Astrocyte of the hippocampus (primary cell): ENCODE data around the gene GIT2.
"Not testable (repeated sequence)": the region's sequence is repeated elsewhere in the genome, so short reads cannot be mapped to it uniquely, and the experiment has no call there.

Experiments used
- DNase-seq: peaks from one replicate; pipeline ENCODE4 v3.0.0; 2011; ENCODE audit warnings: low read depth, low spot score

GIT2 gene

DNA sequence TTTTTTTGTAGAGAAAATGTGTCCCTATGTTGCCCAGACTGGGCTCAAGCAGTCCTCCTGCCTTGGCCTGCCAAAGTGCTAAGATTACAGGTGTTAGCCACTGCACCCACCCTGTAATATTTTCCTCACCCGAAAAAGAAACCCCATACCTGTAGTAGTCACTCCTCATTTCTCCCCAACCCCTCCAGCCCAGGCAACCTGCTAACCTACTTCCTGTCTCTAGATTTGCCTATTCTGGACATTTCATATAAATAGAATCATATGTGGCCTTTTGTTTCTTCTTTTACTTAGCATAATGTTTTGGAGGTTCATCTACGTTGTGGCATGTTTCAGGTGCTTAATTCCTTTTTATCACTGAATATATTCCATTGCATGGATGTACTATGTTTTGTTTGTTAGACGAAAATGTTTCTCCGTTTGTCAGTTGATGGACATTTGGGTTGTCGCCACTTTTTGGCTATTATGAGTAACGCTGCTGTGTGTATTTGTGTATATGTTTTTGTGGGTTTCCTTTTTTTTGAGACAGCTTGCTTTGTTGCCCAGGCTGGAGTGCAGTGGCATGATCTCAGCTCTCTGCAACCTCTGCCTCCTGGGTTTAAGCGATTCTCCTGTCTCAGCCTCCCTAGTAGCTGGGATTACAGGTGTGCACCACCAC, 9.3 kb upstream of the GIT2 start:
- no peak for DNase-seq

DNA sequence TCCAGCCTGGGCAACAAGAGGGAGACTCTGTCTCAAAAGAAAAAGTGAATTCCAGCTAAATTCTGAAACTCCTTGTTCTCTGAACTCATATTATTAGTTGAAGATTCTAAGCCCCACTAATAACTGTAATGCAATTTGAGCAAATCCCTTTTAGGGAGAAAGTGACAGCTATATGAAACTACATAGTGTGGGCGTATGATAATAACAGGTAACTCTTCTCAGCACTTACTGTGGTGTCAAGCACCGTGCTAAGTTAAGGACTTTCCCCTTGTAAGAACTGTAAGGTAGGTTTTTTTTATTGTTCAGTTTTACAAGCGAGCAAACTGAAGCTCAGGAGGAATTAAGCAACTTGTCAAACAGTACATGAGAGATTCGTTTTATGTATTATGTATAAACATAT, 8.4 kb upstream of the GIT2 start:
- no peak for DNase-seq

DNA sequence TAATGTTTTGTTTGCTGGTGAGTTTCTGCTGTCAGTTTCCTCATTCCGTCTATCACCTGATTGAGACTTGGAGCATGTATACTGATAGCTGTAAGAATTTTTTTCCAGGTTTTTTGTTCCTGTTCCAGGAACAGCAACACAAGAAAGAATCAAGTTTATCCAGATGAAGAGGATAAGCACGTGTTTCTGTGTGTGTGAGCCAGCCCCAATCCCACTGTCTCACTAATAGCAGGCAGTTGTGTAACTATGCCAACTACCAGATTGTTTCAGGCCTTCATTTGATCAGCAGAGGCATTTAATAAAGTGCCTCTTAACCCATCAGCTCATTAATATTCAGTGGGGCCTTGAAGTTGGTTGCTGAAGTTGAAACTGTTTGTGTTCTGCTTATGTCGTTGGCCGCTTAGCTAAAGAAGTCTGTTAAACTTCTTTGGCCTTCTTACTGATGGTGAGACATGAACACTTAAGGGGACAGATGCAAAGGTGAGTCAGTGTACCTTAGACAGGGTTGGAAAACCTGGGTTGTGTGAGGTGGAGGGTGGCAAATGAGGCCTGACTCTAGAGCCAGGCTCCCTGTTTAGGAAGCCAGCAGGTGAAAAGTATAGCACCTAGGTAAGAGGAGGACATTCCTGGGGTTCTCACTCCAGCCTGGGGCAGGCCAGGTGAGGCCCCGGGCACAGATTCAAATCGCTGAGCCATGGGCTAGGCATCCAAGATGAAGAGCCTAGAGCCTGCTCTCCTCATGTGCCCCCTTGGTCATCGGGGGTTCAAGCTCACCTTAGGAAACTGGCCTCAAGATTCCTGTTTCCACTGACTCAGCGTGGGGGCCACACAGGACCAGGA, 6.7 kb upstream of the GIT2 start:
- DNase-seq, result peak; percentile 38

DNA sequence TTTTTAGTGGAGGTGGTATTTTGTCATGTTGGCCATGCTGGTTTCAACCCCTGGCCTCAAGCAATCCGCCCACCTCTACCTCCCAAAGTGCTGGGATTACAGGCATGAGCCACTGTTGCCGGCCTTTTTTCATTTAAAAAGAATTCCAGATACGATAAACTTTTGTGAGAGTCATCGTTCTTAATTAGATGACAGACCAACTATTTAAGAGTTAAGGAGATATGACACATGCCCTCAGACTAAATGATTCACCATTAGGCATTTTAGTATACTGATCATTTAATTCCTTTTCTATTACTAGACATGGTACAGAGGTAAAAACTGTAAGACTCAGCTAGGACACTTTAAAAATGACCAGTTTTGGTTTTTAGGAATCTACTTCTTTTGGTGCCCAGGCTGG, 5.4 kb upstream of the GIT2 start:
- DNase-seq, result peak; percentile 55

DNA sequence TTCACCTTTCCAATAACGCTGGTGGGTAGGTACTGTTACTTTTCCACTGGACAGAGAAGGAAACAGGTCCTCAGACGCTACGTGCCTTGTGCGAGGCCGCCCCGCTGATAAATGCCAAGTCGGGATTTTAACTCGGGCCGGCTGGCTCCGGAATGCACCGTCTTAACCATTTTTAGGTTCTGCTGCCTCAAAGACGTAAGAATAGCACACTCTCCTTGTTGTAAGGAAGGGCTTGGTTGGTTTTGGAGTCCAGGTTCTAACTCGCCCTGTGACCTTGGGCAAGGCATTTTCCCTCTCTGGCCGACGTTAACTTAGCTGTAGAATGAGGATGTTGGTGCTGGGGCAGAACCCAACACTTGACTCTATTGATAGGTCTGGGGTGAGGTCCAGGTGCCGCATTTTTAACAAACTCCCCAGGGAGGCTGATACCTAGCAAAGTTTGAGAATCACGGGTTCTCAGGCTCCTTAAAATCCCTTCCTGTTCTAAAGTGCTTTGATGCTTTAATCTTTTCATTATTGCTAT, 3.9 kb upstream of the GIT2 start:
- peak; percentile 63 for DNase-seq

DNA sequence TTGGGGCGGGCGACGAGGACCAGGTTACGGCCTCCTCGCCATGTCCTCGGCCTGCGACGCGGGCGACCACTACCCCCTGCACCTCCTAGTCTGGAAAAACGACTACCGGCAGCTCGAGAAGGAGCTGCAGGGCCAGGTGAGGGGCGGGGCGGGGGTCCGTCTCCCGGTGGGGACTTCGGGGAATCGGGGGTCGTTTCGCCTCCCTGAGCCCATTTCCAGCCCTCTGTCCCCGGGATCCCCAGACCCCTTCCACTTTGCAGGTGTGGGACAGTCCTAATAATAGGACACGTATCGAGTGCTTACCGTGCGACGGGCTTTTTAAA, 3.4 kb upstream of the GIT2 start:
- DNase-seq, result no peak

DNA sequence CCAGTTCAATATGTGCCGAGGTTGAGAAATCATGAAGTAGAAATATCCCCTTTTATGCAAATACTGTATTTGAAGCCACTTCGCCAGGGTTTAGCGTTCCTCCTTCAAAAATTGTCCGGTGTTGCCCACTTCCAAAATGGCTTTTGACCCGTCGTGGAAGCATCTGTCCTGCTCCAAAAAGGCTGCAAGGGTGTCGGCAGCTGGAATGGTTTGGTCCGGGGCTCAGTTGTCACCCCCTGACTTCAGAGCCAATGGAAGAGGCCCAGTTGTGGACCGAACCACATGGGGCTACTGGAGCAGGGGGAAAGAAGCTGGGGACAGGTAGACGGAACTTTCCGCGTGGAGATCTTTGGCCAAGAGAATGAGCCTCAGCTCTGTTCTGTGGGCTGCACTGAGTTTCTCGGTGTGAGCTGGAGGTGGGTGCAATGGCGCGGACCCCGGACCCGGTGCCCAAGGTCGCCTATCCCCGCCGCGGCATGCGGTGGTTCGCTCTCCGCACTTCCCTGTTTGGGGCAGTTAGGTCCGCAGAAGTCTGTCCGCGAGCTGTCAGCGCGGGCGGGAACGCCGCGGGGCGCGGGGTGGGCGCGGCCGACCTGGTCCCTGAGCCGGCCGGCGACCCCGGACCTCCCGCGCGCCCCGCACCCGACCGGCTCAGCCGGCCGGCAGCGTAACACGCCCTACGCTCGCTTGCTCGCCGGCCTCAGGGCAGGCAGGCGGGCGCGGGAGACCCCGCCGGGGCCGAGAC, 2.9 kb upstream of the GIT2 start, which contains the start of gene ANKRD13A:
TSS of gene ANKRD13A (plus strand) at position 527 of the 745 bp plus-strand sequence. CDS start 259 bp downstream, outside the sequence.
- peak; percentile 96 for DNase-seq

DNA sequence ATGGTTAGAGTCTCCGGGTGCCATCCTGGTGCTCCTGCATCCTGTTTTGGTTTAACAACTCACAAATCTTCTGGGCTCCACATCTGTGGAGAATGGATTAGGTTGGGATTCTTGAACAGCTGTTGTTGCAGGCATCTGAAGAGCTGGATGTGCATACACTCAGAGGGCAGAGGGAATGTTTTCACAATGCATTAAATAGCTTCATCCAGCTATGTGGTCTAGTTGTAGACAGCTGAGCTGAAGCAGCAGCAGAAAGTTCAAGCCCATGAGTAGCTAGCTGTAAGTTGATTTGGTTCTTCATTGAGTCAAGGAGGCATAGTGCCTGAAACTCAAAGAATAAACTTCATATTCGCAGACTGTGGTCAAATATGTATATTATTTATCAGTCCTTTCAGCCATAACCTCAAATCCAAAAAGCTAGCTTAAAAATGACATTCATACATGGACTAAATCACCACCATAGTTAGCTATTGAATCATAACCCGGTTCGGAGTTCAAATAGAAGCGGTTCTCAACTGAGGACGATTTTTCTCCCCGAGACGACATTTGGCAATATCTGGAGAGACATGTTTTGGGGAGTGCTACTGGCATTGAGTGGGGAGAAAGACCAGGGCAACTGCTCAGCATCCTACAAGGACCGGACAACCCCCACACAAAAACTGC, 2.2 kb upstream of the GIT2 start:
- DNase-seq, result no peak

DNA sequence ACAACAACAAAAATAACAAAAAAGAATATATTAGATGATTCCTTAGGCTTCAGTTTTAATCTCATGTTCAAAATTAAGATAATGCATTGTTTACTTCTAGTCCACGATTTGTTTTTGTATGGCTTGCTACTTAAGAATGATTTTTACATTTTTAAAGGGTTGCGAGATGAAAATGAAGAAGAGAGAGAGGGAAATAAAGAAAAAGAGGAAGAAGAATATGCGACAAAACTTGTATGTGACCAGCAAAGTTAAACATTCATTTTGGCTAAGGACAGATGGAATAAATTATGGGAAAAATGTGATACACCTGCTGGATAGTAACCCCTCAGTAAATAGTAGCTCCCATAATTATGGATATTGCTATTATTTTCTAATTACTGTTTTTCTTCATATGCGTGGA, 1.2 kb upstream of the GIT2 start:
- DNase-seq, result no peak

DNA sequence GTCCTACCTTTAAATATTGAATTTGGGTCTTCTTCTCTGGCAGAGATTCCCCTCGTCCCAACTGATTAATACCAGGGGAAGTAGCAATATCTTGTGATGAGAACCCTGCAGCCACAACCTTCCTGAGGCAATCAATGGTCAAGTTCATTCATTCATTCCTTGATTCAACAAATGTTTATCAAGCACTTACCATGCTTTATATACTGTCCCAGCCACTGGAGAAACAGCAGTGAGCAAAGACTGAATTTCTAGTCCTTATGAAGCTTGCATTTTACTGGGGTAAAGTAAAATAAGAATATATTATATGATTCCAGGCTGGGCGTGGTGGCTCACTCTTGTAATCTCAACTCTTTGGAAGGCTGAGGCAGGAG, 300 bp upstream of the GIT2 start:
- DNase-seq, result no peak

DNA sequence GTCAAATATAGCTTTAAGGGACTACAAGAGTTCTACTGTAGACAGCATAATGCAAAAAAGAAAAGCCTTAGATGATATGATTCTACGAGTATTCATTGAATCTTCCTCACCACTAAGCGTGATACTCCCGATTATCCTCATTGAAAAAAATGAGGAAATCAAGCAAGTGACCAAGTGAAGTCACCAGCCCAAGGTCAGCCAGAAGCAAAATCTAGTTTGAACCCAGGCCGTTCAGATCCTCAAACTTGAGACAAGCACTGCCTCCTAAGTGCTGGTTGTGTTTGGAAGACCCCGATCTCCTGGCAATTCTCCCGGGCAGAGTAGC, 845 bp downstream of the GIT2 start:
- DNase-seq, result no peak

DNA sequence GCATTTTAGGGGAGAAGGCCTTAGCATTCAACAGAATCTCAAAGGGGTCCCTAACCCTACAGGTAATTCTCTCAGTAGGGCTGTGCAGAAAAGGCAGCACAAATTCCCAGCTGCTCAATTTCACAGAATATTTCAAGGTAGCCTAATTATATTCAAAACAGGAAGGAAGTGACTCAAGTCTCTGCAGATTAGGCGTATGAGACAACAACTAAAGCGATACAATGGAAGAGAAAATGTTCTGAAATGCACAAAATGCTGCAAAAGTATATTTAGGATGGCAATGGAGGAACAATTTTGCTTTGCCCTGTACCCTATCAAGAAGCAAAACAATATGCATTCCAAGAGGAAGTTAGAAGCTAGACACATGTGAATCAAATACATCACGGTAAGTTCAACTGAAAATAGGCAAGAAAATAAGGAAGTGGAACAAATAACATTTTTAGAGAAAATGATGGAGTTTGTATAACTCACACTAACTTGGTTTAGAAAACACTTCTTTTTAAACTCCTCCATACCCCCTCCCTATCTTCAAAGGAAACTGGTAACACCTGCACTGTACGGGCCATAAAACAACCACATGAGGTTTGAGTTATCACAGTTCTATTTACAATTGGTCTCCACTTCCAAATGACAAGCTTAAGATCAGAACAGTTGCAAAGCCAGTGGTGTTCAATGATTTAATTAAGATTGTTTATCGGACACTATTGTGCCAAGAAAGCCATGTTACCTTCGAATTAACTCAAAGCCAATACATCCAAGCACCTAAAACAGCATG, 1.6 kb downstream of the GIT2 start:
- DNase-seq, result no peak

DNA sequence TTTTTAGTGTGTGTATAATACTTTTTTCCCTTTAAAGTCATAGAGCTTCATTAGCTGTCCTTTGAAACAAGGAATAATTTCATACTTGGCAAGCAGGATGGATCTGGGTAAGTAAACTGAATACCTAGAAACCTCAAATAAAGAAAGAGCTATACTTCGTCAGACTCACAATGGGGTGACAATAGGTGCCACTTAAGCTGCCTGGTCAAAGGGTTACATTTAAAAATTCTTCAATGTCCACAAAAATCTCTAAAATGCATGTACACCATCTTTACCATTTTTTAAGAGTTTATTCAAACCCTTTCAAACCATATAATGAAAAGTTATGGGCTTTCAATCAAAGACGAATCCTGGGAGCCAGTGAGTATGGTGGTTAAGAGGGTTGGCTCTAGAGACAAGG, 3.1 kb downstream of the GIT2 start:
- peak; percentile 42 for DNase-seq

DNA sequence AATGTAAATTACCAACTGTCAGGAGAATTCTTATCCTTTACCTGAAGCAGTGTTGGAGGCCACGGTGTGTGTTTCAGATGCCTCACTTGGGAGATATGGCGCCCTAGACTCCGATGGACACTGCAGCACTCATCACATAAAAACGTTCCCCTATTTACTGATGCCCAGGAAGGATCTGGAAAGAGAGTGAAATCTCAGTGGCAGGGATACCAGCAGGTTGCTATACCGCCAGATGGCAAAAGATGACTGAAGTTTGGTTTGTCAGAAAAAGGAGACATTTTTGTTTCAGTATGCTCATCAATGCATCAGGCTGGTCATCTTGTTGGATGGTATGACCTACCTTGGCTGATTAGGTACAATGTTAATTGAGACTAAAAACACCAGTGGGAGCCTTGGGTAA, 4.6 kb downstream of the GIT2 start:
- DNase-seq, result no peak

DNA sequence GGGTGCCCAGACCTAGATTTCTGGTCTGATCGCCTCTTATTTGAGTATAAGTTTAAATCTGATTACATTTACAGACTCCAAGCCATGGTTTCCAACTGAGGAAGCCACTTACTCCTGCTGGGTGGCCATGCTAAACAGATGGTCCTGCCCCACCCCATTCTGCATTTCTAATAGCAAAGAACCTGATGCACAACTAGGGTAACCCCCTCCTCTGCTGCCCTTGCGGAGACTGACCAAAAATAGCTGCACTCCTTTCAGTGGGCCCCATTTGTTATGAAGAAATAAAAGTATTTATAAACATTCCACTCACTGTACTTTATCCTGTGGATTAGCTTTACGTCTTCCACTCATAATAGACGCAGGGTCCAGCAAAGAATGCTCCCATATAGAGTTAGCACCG, 6.8 kb downstream of the GIT2 start:
- no peak for DNase-seq

DNA sequence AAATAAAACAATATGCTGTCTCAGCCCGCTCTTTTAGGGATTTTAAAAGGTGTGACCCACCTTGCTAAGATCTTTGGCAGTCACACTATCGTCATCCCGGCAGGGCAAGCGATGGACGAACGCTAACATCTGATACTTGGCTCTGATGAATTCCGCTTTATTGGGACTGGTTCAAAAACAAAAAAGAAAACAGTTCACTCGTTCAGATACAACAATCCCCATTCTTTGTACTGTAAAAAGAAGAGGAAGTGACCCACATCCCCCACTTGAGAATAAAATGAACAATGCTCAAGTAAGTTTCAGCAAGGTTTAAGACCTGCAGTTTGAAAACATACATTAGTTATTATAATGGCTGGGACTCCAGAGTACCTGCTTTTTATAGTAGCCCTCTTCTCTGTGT, 7.3 kb downstream of the GIT2 start:
- DNase-seq, result no peak

DNA sequence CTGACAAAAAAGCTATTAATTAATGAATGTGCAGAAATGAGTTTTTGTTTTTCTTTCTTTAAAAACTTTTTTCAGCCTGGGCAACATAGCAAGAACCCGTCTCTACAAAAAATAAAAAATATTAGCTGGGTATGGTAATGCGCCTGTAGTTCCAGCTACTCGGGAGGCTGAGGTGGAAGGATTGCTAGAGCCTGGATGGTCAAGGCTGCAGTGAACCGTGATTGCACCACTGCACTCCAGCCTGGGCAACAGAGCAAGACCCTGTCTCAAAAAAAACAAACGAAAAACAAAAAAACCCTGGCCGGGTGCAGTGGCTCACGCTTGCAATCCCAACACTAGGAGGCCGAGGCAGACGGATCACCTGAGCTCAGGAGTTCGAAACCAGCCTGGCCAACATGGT, 7.9 kb downstream of the GIT2 start:
- DNase-seq, result no peak

DNA sequence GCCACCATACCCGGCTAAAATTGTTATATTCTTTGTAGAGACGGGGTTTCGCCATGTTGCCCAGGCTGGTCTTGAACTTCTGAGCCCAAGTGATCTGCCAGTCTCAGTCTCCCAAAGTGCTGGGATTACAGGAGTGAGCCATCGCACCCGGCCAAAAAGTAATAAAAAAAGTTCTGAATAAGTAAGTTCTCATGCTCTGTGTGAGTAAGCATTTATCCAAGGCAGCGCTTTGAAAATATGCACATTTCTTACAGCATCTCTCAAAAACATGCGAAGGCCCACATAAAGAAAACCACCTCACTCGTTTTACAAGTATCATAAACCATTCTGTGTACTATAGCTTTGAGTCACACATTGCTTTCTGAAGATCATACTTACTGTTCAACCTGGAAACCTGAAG, 8.6 kb downstream of the GIT2 start:
- no peak for DNase-seq

DNA sequence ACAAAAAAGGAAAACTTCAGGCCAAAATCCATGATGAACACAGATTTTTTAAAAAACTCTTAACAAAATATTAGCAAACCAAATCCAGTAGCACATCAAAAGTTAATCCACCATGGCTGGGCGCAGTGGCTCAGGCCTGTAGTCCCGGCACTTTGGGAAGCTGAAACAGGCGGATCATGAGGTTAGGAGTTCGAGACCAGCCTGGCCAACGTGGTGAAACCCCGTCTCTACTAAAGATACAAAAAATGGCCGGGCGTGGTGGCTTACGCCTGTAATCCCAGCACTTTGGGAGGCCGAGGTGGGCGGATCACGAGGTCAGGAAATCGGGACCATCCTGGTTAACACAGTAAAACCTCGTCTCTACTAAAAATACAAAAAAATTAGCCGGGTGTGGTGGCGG, 9.9 kb downstream of the GIT2 start:
- not testable (repeated sequence) for DNase-seq

DNA sequence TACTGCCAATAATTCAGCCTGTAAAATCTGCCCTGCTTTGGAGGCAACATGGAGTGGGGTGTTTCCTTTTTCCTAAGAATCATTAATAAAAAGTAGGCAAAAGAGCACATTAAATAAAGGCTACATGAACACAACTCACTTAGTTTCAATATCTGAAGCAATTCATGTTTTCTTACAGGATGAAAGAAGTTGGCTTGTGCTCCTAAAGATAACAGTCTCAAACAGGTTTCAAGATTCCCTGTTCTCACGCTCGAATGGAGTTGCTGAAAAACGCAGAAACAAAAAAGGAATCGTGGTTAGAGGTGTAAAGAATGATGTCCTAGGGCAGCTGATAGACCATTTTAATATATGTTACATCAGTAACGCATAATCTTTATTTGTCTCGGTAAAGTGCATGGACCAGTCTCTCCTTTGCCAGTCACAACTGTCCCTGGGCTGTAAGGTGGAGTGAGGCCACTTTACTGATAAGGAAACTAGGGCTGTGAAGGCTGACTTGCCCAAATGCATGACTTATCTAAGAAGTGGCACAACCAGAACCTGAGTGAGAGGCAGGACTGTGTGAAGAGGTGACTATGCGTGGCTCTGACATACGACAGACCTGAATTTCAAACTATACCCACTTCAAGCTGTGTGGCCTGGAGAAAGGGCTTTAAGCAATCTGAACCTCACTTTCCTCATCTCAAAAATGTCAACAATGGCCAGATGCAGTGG, 12.6 kb downstream of the GIT2 start:
- DNase-seq, result no peak

DNA sequence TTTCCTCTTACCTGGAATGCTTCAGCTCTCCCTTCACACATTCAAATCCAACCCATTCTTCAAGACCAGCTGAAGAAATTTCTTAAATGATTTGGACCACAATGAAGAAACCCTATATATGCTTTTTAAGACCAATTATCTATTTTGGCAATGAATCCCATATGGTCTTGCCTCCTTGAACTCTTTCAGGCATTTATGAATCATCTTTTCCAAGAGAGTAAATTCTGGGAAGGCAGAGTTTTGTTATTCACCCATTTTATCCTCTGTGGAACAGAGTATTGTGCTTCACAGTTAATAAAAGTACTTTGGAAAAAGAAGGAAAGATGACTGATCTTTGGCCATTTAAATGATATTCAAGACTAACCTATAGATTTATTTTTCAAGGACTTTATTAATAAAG, 14.0 kb downstream of the GIT2 start:
- no peak for DNase-seq
